ENCODE results near the gene ZFAND2A. TPM values are rescaled to one million over a fixed set of nuclear protein-coding genes. Genes with fewer than 3 reads are reported as not detected.

The ZFAND2A gene
- total and polyA plus RNA-seq, 2 of the 8 experiments (the other 6 are each of a cell fraction or from before 2014, with no cell fraction given), result 16.6 to 20.3 TPM

DNA sequence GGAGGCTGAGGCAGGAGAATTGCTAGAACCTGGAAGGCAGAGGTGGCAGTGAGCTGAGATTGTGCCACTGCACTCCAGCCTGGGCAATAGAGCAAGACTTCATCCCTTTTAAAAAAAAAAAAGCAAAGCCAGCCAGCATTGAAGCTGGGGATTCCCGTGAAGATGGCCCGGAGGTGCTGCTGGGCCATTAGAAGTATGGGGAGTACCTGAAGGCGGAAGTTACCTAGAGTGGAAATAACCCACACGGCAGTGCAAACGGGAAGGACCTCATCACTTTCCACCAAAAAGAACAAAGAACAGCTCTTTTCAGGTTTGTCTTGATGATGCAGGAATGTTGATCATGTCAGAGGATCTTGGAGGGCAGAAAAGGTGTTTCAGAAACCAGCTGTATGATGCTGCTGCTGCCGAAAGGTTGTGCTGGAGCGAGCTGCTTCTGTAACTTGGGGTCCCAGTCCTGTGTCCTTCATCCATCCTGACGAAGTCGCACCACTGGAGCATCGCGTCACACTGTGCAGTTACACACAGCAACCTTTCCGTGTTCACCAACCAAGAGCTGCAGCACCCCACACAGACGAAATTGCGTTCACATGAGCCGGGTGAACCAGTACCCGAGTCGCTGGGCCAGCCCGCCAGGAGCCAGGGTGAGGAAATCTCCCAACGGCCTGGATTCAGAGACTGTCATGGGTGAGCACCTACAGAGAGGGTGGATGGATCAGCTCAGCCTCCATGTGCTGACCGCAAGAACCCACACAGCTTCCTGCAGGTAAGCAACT is 8.2 kb downstream of the ZFAND2A start:
- Histone ChIP-seq H3K9me3 (ENCODE audit: insufficient read depth in 2 of 2, low read depth in 1 of 2, low read length in 1 of 2) (no peaks in the 10 kb centered on the region), H2BK120ac (replicated peaks; ENCODE audit: low read depth, low read length) (no peak overlapping the region), H3K56ac (replicated peaks; ENCODE audit: insufficient read length, low read depth, low read length) (no peak overlapping the region), H3K23ac (ENCODE audit: insufficient read length) (no peak overlapping the region), H3K36me3 (ENCODE audit: control insufficient read depth in 2 of 4, insufficient read depth in 4 of 4, low read length in 3 of 4) (peaks cover 5 to 18% (median 9%) of the 10 kb centered on the region in 4 experiments; a peak in 6 of 8 replicates), H3K23me2 (ENCODE audit: low read depth, low read length) (no peaks in the 10 kb centered on the region), H2AK5ac (ENCODE audit: low read depth, low read length) (no peak overlapping the region), H2BK15ac (ENCODE audit: low read length) (no peak overlapping the region), H3K14ac (ENCODE audit: insufficient read length) (no peak overlapping the region), H4K5ac (ENCODE audit: insufficient read length, low read depth, low read length) (no peak overlapping the region), H2BK20ac (ENCODE audit: low read length) (no peak overlapping the region), H4K8ac (ENCODE audit: extremely low read depth, insufficient read depth, low read length) (no peak overlapping the region), H3K4me3 (ENCODE audit: extremely low read depth in 1 of 4, insufficient read depth in 2 of 4, low read depth in 3 of 4, low read length in 4 of 4) (no peak overlapping the region), H3K18ac (ENCODE audit: extremely low read depth, low read length) (no peak overlapping the region), H2AFZ (ENCODE audit: low read length) (no peak overlapping the region), H4K20me1 (replicated peaks in 1 of 2; ENCODE audit: control insufficient read depth in 1 of 2, insufficient read depth in 2 of 2, low read length in 2 of 2) (peaks cover 0 to 11% of the 10 kb centered on the region in 2 experiments), H3K27me3 (replicated peaks in 1 of 4; ENCODE audit: control insufficient read depth in 3 of 4, extremely low read depth in 1 of 4, insufficient read depth in 3 of 4, low read length in 3 of 4) (no peaks in the 10 kb centered on the region), H3K79me1 (ENCODE audit: low read depth, low read length) (peaks cover 3% of the 10 kb centered on the region; the same call in 1 of the 2 replicates), H3K9ac (replicated peaks in 1 of 4; ENCODE audit: extremely low read depth in 1 of 4, low read depth in 3 of 4, low read length in 3 of 4) (no peak overlapping the region), H3K79me2 (ENCODE audit: control insufficient read depth in 1 of 2, insufficient read depth in 2 of 2, low read length in 2 of 2) (no peaks in the 10 kb centered on the region), H3K4ac (replicated peaks; ENCODE audit: insufficient read length, low read depth, low read length) (no peak overlapping the region), H3K4me1 (replicated peaks in 1 of 4; ENCODE audit: control insufficient read depth in 3 of 4, insufficient read depth in 4 of 4, low read length in 3 of 4) (no peaks in the 10 kb centered on the region), H2BK12ac (ENCODE audit: low read depth, low read length) (no peak overlapping the region), H3K27ac (ENCODE audit: low read depth, low read length) (no peak overlapping the region), H3K4me2 (ENCODE audit: insufficient read depth in 1 of 2, low read depth in 2 of 2, low read length in 2 of 2) (no peak overlapping the region), H4K91ac (replicated peaks; ENCODE audit: insufficient read length, low read length) (no peak overlapping the region), H2BK5ac (ENCODE audit: low read depth, low read length) (no peak overlapping the region)
- CTCF ChIA-PET (ENCODE audit: partially characterized antibody), result interaction anchor here (1.1 to 1.9 kb wide), 3 partner anchors 9 to 159 kb away, joined by 3 to 5 read pairs (median 5); a partner anchor contains a TSS
- POLR2A ChIA-PET (ENCODE audit: partially characterized antibody), result interaction anchor here (0.8 to 2.0 kb wide), 4 partner anchors 8 to 13 kb away, joined by 3 to 6 read pairs (median 4); partner anchors contain the start of gene ZFAND2A
- 94% methylated on average over 15 of the region's 20 CpGs; no CpG with 5 or more reads in 1 of the 2 experiments for WGBS, 2 experiments (ENCODE audit: extremely low coverage in 1 of 2, insufficient coverage in 1 of 2, insufficient read length in 1 of 2, insufficient replicate concordance in 2 of 2, low coverage in 1 of 2, low lambda C conversion rate in 2 of 2, missing lambda C conversion rate in 1 of 2)
- FAIRE-seq (no peak), DNase-seq (ENCODE audit: low read depth in 1 of 2, low spot score in 2 of 2) (no peak)
- no peak for TF ChIP-seq HDAC6 (IDR thresholded peaks at IDR 0.05; ENCODE audit: low read depth, low read length)
- no peak for TF ChIP-seq FOSL1 (IDR thresholded peaks at IDR 0.05; ENCODE audit: insufficient read depth, low read depth, low read length)
- no peak for TF ChIP-seq TAF1 (IDR thresholded peaks at IDR 0.05; ENCODE audit: low read depth, low read length)
- no peak for TF ChIP-seq NANOG (IDR thresholded peaks at IDR 0.05; ENCODE audit: insufficient read depth, low read depth, low read length, poor library complexity, severe bottlenecking)
- no peak for TF ChIP-seq SIN3A (conservative IDR thresholded peaks at IDR 0.05 in 1 of 2, IDR thresholded peaks at IDR 0.05 in 1 of 2; ENCODE audit: low read depth in 1 of 2, low read length in 2 of 2)
- no peak for TF ChIP-seq JUN (IDR thresholded peaks at IDR 0.05; ENCODE audit: low read depth, low read length)
- TF ChIP-seq KDM1A (IDR thresholded peaks at IDR 0.05; ENCODE audit: borderline replicate concordance, low read length), result no peak
- TF ChIP-seq BCL11A (IDR thresholded peaks at IDR 0.05; ENCODE audit: low read depth in 2 of 2, low read length in 2 of 2), result no peak
- no peak for TF ChIP-seq SIRT6 (IDR thresholded peaks at IDR 0.05; ENCODE audit: low read length)
- TF ChIP-seq RXRA (IDR thresholded peaks at IDR 0.05; ENCODE audit: insufficient read depth, low read depth, low read length), result no peak
- no peak for TF ChIP-seq YY1 (IDR thresholded peaks at IDR 0.05; ENCODE audit: low read depth, low read length)
- TF ChIP-seq ATF3 (IDR thresholded peaks at IDR 0.05; ENCODE audit: insufficient read depth, low read depth, low read length), result no peak
